HepG2 (cell line): ENCODE data around the gene MPP1. TPM values are rescaled to one million over a fixed set of nuclear protein-coding genes. Genes with fewer than 3 reads are reported as not detected.

Experiments
- ATF7-NPFF ChIP-seq: sonication (generic); formaldehyde crosslinking; IDR thresholded peaks from 2 replicates; pipeline ENCODE4 v1.8.1; 2023; ENCODE audit warnings: mild to moderate bottlenecking, low read depth, missing genetic modification reagents, moderate library complexity
- CEBPB ChIP-seq: IDR thresholded peaks from 2 replicates; pipeline ENCODE4 v1.6.1; 2011; ENCODE audit warnings: low read depth, low read length, improper control_type of control experiment, borderline replicate concordance
- ELF1 ChIP-seq: sonication (generic); formaldehyde crosslinking; IDR thresholded peaks from 2 replicates; pipeline ENCODE4 v1.4.0; 2020; ENCODE audit warnings: missing genetic modification reagents
- ETV5 ChIP-seq: IDR thresholded peaks from 2 replicates; pipeline ENCODE4 v1.6.1; 2018; ENCODE audit warnings: missing biosample characterization, missing genetic modification reagents, inconsistent platforms, borderline replicate concordance
- FOXA3 ChIP-seq: IDR thresholded peaks from 2 replicates; pipeline ENCODE4 v1.6.1; 2016; ENCODE audit warnings: missing genetic modification reagents, missing compliant biosample characterization
- MXI1 ChIP-seq: IDR thresholded peaks from 3 replicates; pipeline ENCODE4 v1.6.1; 2012; ENCODE audit warnings: low read depth, low read length, inconsistent platforms, borderline replicate concordance
- NFE2L2 ChIP-seq: fragments of 150-350 bp; IDR thresholded peaks from 2 replicates; pipeline ENCODE4 v1.6.1; 2014; ENCODE audit warnings: low read length
- NFIC ChIP-seq: IDR thresholded peaks from 2 replicates; pipeline ENCODE4 v1.6.1; 2012; ENCODE audit warnings: mild to moderate bottlenecking, low read length, inconsistent platforms
- NFYB ChIP-seq: sonication (generic); formaldehyde crosslinking; IDR thresholded peaks from 2 replicates; pipeline ENCODE4 v1.4.0; 2020; ENCODE audit warnings: missing genetic modification reagents
- SALL2 ChIP-seq: sonication (generic); formaldehyde crosslinking; IDR thresholded peaks from 2 replicates; pipeline ENCODE4 v1.8.1; 2023; ENCODE audit warnings: mild to moderate bottlenecking, missing genetic modification reagents, inconsistent platforms
- SP1 ChIP-seq, 2 experiments: fragments of 450-650 bp in 1 of 2; sonication (generic) in 1 of 2; formaldehyde crosslinking in 1 of 2; IDR thresholded peaks; 2 replicates each; pipeline versions ENCODE4 v1.4.0 to v1.6.1; 2016 to 2020; ENCODE audit warnings: missing genetic modification reagents in 1 of 2
- TEAD3 ChIP-seq: optimal IDR thresholded peaks from 2 replicates; pipeline ENCODE3; 2016; ENCODE audit warnings: borderline replicate concordance
- ZC3H13 ChIP-seq: sonication (generic); formaldehyde crosslinking; IDR thresholded peaks from 2 replicates; pipeline ENCODE4 v1.8.1; 2023; ENCODE audit warnings: mild to moderate bottlenecking, missing genetic modification reagents, moderate library complexity
- ZNF253 ChIP-seq: sonication (generic); formaldehyde crosslinking; IDR thresholded peaks from 2 replicates; pipeline ENCODE4 v1.8.0; 2022; ENCODE audit warnings: mild to moderate bottlenecking, missing genetic modification reagents, borderline replicate concordance
- ZNF441 ChIP-seq: sonication (generic); formaldehyde crosslinking; IDR thresholded peaks from 2 replicates; pipeline ENCODE4 v1.7.0; 2021; ENCODE audit warnings: missing genetic modification reagents, borderline replicate concordance
- ZNF616 ChIP-seq: sonication (generic); formaldehyde crosslinking; IDR thresholded peaks from 2 replicates; pipeline ENCODE4 v1.5.0; 2020; ENCODE audit warnings: low read depth, mild to moderate bottlenecking, missing genetic modification reagents
- ZSCAN21 ChIP-seq: sonication (generic); formaldehyde crosslinking; IDR thresholded peaks from 2 replicates; pipeline ENCODE4 v1.8.0; 2022; ENCODE audit warnings: mild to moderate bottlenecking, missing genetic modification reagents, moderate library complexity, borderline replicate concordance
- polyA plus RNA-seq, 8 experiments: library from polyadenylated mRNA; depleted of rRNA in 3 of 8; stranded (reverse) in 7 of 8; unstranded in 1 of 8; fragments of >200 nt; fragmentation: Illumina TruSeq in 4 of 8; extraction: Trizol in 4 of 8; gene quantifications; 2 replicates each; pipeline versions ENCODE4 v1.2.1 to v1.2.3, GENCODE V29; 2011 to 2016; ENCODE audit warnings: low read depth in 4 of 8, missing spikeins in 1 of 8, mixed read lengths in 1 of 8; ENCODE audit not compliant: insufficient read depth in 1 of 8
- total RNA-seq, 5 experiments: library from RNA; depleted of rRNA; stranded (reverse); fragments of >200 nt; fragmentation: Illumina TruSeq; extraction: Trizol; gene quantifications; 2 replicates each; pipeline ENCODE4 v1.2.3, GENCODE V29; 2016; ENCODE audit warnings: low read depth in 1 of 5
- TF ChIP-seq, protein P1 (sequence below): sonication (generic); formaldehyde crosslinking; IDR thresholded peaks from 2 replicates; pipeline ENCODE4 v1.4.0; 2020; ENCODE audit warnings: missing genetic modification reagents
- TF ChIP-seq, protein P2 (sequence below): IDR thresholded peaks from 2 replicates; pipeline ENCODE4 v1.6.1; 2016; ENCODE audit warnings: mild to moderate bottlenecking, missing biosample characterization, missing genetic modification reagents
- TF ChIP-seq, protein P3 (sequence below): sonication (generic); formaldehyde crosslinking; IDR thresholded peaks from 2 replicates; pipeline ENCODE4 v1.4.0; 2020; ENCODE audit warnings: mild to moderate bottlenecking, missing genetic modification reagents
- TF ChIP-seq, protein P4 (sequence below): sonication (generic); formaldehyde crosslinking; IDR thresholded peaks from 2 replicates; pipeline ENCODE4 v1.5.0; 2020; ENCODE audit warnings: missing genetic modification reagents
- TF ChIP-seq, protein P5 (sequence below): sonication (generic); formaldehyde crosslinking; IDR thresholded peaks from 2 replicates; pipeline ENCODE4 v1.4.0; 2020; ENCODE audit warnings: low read depth, mild to moderate bottlenecking, missing genetic modification reagents

The MPP1 gene
- total and polyA plus RNA-seq, 2 of the 13 experiments (the other 11 are each of a cell fraction or from before 2014, with no cell fraction given) = 7.8 to 8.1 TPM

DNA sequence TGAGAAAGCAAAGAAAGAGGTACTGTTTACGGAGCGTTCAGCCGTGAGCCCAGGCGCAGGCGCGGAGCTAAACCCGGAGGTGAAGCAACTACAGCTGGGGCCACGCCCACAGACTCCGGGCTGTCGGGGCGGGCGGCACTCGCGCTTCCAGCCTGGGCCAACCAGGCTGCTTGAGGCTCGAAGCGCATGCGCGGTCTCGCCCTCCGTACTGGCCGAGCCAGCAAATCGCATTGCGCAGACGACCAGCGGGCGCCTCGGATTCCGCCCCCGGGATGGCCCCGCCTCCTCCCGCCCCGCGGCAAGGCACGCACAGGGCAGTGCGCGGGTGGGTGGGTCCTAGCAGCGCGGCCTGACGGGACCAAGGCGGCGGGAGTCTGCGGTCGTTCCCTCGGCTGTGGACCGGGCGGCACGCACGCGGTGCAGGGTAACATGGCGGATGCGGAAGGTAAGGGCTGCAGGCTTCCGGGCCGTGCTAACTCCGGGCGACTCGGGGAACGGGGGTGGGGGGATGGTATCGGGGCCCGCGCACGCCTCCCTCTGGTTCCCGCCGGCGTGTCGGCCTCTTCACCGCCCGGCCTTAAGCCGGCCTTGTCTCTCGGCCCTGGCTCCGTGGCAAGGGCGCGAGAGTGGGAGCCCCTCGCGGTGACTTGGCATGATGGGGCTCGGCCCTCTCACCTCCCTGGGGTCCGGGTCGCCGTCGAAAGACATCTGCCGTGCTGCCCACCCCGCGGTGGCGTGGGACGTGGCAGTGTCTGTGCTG, 42.6 kb downstream of the MPP1 start, which contains the start of gene DKC1 (continued):
- TF ChIP-seq, protein P1, sequence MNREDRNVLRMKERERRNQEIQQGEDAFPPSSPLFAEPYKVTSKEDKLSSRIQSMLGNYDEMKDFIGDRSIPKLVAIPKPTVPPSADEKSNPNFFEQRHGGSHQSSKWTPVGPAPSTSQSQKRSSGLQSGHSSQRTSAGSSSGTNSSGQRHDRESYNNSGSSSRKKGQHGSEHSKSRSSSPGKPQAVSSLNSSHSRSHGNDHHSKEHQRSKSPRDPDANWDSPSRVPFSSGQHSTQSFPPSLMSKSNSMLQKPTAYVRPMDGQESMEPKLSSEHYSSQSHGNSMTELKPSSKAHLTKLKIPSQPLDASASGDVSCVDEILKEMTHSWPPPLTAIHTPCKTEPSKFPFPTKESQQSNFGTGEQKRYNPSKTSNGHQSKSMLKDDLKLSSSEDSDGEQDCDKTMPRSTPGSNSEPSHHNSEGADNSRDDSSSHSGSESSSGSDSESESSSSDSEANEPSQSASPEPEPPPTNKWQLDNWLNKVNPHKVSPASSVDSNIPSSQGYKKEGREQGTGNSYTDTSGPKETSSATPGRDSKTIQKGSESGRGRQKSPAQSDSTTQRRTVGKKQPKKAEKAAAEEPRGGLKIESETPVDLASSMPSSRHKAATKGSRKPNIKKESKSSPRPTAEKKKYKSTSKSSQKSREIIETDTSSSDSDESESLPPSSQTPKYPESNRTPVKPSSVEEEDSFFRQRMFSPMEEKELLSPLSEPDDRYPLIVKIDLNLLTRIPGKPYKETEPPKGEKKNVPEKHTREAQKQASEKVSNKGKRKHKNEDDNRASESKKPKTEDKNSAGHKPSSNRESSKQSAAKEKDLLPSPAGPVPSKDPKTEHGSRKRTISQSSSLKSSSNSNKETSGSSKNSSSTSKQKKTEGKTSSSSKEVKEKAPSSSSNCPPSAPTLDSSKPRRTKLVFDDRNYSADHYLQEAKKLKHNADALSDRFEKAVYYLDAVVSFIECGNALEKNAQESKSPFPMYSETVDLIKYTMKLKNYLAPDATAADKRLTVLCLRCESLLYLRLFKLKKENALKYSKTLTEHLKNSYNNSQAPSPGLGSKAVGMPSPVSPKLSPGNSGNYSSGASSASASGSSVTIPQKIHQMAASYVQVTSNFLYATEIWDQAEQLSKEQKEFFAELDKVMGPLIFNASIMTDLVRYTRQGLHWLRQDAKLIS (CRISPR knock-in tag) = no peak
- TF ChIP-seq ATF7-NPFF (CRISPR knock-in tag) (peak; percentile 24; the same call in 1 of the 2 replicates), ZNF616 (0 out of 2 replicates have a peak, but pooled peaks have one; percentile 77), ZSCAN21 (CRISPR knock-in tag) (peak; percentile 89; the same call in 1 of the 2 replicates), TEAD3 (peak; percentile 41), NFE2L2 (no peak), NFIC (no peak), ZC3H13 (CRISPR knock-in tag) (no peak), NFYB (CRISPR knock-in tag) (peak; percentile 81), CEBPB (peak; percentile 93), ETV5 (CRISPR knock-in tag) (peak; percentile 37; the same call in 1 of the 2 replicates), SP1 (IDR thresholded peaks at IDR 0.05) (no peak), SP1 (CRISPR knock-in tag; IDR thresholded peaks at IDR 0.05) (peak; percentile 72), SALL2 (CRISPR knock-in tag) (peak; percentile 48; the same call in 1 of the 2 replicates), MXI1 (peak; percentile 60; the same call in 1 of the 3 replicates), ZNF253 (peak; percentile 41; the same call in 1 of the 2 replicates), ELF1 (CRISPR knock-in tag) (0 out of 2 replicates have a peak, but pooled peaks have one; percentile 17), FOXA3 (0 out of 2 replicates have a peak, but pooled peaks have one; percentile 27), ZNF441 (CRISPR knock-in tag) (peak; percentile 96)
- TF ChIP-seq, protein P2, sequence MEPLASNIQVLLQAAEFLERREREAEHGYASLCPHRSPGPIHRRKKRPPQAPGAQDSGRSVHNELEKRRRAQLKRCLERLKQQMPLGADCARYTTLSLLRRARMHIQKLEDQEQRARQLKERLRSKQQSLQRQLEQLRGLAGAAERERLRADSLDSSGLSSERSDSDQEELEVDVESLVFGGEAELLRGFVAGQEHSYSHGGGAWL (CRISPR knock-in tag) = 0 out of 2 replicates have a peak, but pooled peaks have one; percentile 44
- TF ChIP-seq, protein P3, sequence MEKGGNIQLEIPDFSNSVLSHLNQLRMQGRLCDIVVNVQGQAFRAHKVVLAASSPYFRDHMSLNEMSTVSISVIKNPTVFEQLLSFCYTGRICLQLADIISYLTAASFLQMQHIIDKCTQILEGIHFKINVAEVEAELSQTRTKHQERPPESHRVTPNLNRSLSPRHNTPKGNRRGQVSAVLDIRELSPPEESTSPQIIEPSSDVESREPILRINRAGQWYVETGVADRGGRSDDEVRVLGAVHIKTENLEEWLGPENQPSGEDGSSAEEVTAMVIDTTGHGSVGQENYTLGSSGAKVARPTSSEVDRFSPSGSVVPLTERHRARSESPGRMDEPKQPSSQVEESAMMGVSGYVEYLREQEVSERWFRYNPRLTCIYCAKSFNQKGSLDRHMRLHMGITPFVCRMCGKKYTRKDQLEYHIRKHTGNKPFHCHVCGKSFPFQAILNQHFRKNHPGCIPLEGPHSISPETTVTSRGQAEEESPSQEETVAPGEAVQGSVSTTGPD (CRISPR knock-in tag) = no peak
- TF ChIP-seq, protein P4, sequence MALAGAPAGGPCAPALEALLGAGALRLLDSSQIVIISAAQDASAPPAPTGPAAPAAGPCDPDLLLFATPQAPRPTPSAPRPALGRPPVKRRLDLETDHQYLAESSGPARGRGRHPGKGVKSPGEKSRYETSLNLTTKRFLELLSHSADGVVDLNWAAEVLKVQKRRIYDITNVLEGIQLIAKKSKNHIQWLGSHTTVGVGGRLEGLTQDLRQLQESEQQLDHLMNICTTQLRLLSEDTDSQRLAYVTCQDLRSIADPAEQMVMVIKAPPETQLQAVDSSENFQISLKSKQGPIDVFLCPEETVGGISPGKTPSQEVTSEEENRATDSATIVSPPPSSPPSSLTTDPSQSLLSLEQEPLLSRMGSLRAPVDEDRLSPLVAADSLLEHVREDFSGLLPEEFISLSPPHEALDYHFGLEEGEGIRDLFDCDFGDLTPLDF (CRISPR knock-in tag) = peak; percentile 65
- TF ChIP-seq, protein P5, sequence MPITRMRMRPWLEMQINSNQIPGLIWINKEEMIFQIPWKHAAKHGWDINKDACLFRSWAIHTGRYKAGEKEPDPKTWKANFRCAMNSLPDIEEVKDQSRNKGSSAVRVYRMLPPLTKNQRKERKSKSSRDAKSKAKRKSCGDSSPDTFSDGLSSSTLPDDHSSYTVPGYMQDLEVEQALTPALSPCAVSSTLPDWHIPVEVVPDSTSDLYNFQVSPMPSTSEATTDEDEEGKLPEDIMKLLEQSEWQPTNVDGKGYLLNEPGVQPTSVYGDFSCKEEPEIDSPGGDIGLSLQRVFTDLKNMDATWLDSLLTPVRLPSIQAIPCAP (CRISPR knock-in tag) = no peak
